Aorta (tissue), 5 donors: ENCODE measurements around the gene SERPINB6. TPM values are rescaled to one million over a fixed set of nuclear protein-coding genes. Genes with fewer than 3 reads are reported as not detected.

Source experiments
- ATAC-seq: fragments of 200-7000 bp; cut with Tn5 transposase; one replicate; pipeline ENCODE4 v1.9.1; 2022; ENCODE audit warnings: moderate library complexity; ENCODE audit not compliant: low FRiP score
- DNase-seq, 2 donors: peaks; one replicate each; pipeline ENCODE4 v3.0.0-alpha.2; 2020
- H3K27ac ChIP-seq, 2 donors: one replicate each; pipeline ENCODE4 v1.5.1; 2013; ENCODE audit warnings: low read length in 2 of 2, mild to moderate bottlenecking in 2 of 2, moderate library complexity in 2 of 2, control low read depth in 1 of 2, inconsistent platforms in 1 of 2, low read depth in 1 of 2
- H3K27me3 ChIP-seq, 2 donors: one replicate each; pipeline ENCODE4 v1.6.1; 2013; ENCODE audit warnings: control low read depth in 1 of 2, low read length in 1 of 2, mild to moderate bottlenecking in 1 of 2, moderate library complexity in 1 of 2; ENCODE audit not compliant: insufficient read depth in 2 of 2, control insufficient read depth in 1 of 2
- H3K36me3 ChIP-seq, 2 donors: one replicate each; pipeline ENCODE4 v1.6.1; 2013; ENCODE audit warnings: control low read depth in 1 of 2, low read length in 1 of 2, mild to moderate bottlenecking in 1 of 2; ENCODE audit not compliant: insufficient read depth in 2 of 2, control insufficient read depth in 1 of 2
- H3K4me1 ChIP-seq, 2 donors: one replicate each; pipeline ENCODE4 v1.6.1; 2013; ENCODE audit warnings: low read length in 2 of 2, control low read depth in 1 of 2, mild to moderate bottlenecking in 1 of 2, moderate library complexity in 1 of 2; ENCODE audit not compliant: insufficient read depth in 2 of 2, control insufficient read depth in 1 of 2
- H3K4me3 ChIP-seq, 2 donors: one replicate each; pipeline ENCODE4 v1.5.1; 2013; ENCODE audit warnings: low read length in 2 of 2, control low read depth in 1 of 2, mild to moderate bottlenecking in 1 of 2
- H3K9me3 ChIP-seq: one replicate; pipeline ENCODE4 v1.6.1; 2013; ENCODE audit warnings: mild to moderate bottlenecking, low read length; ENCODE audit not compliant: control insufficient read depth
- WGBS, 2 donors: extraction: QIAGEN DNeasy Blood & Tissue Kit; methylation state at CpG; one replicate each; pipeline ENCODE4 v1.1.7; 2013; 5-methylcytosine and 5-hydroxymethylcytosine counted together
- intact Hi-C, 2 donors: fragments of 100-400 bp; cut with DNase I; formaldehyde crosslinking; loops; one replicate each; pipeline versions ENCODE4 v1.14.2 to v1.15.0; 2022
- polyA plus RNA-seq, 2 donors: library from polyadenylated mRNA; stranded (reverse); fragments of 200-250 nt; gene quantifications; one replicate each; pipeline ENCODE4 v1.2.3, GENCODE V29; 2013
- total RNA-seq, 2 donors: library from RNA; stranded (reverse); fragmentation: NEBNext Ultra II Directional; extraction: Animal tissue kit (Norgen Biotek cat#: 25700); gene quantifications; one replicate each; pipeline ENCODE4 v1.2.1, GENCODE V29; 2021
- donor health status: healthy with polysubstance abuse.
- donor health status: Bipolar disorder and iron deficiency.
- donor health status: DM: no; HTN: no; CAD: no.
- donor health status: DM: no; HTN: no; CAD: no.
- donor health status: DM: yes; HTN: yes; CAD: no.

SERPINB6 gene
- total and polyA plus RNA-seq, 4 donors, result 111 to 243 (median 153) TPM

DNA sequence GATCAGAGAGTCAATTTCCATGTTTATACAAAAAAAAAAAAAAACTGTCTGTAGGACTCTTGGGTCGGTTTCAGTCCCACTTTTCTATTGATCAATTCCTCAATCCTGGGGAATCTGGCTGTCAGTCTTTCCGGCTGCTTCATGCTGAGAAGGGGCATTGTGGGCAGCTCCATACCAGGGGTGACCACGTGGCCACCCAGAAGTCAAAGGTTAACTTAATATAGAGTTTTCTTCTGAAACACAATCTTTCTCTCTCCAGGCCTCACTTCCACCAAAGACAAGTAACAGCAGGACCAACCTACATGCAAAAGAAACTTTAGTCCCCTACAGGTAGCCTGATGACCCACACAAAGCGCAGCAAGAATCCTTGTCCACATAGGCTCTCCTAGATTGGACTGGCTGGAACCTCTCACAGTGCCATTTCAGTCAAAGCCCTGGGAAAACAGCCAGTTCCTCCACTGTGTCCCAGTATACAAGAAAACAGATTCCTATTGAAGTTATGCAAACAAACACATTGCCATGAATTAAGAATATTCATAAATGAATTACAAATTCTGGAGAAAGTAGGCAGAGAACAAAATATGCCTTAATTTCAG, 49.7 kb downstream of the SERPINB6 start:
- H3K27me3 ChIP-seq, result no peaks in the 10 kb centered on the region
- ATAC-seq, result no peak
- intact Hi-C loops, result no loop called here
- H3K36me3 ChIP-seq, result no peaks in the 10 kb centered on the region
- no peaks in the 10 kb centered on the region for H3K9me3 ChIP-seq
- H3K4me1 ChIP-seq, result no peaks in the 10 kb centered on the region
- no peak overlapping the region for H3K4me3 ChIP-seq
- 85 to 87% methylated on average over 4 of the region's 4 CpGs for WGBS, 2 donors
- no peak overlapping the region for H3K27ac ChIP-seq
- no peak for DNase-seq

DNA sequence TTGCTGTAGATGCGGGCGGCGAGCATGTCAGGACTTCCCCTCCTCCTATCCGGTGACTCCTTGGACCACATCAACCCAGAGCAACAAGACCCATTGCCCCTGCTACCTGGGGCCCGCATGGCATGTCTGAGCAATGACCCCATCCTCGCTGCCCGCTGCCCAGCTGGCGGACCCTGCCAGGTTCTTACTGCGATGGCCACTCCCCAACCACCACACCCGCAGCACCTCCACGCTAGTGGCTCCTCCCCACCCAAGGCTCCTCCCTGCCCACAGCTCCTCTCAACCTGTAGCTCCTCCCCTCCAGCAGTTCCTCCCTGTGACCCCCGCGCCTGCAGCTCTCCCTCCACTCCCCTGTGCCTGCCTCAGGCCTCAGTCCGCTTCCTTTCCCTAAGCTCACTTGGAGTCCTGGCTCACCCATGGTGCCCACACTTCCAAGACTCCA, 50.7 kb downstream of the SERPINB6 start:
- Histone ChIP-seq H3K9me3 (no peaks in the 10 kb centered on the region), H3K27ac (no peak overlapping the region), H3K27me3 (no peaks in the 10 kb centered on the region), H3K36me3 (no peaks in the 10 kb centered on the region), H3K4me1 (no peaks in the 10 kb centered on the region), H3K4me3 (no peak overlapping the region)
- intact Hi-C loops, result no loop called here
- ATAC-seq (no peak), DNase-seq (no peak)
- 92 to 98% methylated on average over 14 of the region's 14 CpGs for WGBS, 2 donors

DNA sequence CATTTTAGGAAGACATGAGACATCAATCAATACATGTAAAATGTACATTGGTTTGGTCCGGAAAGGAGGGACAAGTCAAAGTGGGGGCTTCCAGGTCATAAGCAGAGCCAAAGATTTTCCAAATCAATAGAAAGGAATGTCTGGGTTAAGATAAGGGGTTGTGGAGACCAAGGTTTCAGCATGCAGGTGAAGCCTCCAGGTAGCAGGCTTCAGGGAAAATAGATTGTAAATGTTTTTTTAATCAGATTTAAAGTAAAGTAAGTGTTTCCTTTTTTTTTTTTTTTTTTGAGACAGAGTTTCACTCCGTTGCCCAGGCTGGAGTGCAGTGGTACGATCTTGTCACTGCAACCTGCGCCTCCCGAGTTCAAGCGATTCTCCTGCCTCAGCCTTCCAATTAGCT, 51.5 kb downstream of the SERPINB6 start:
- Histone ChIP-seq H3K27ac (no peak overlapping the region), H3K27me3 (no peaks in the 10 kb centered on the region), H3K4me3 (no peak overlapping the region), H3K4me1 (no peaks in the 10 kb centered on the region), H3K36me3 (no peaks in the 10 kb centered on the region), H3K9me3 (no peaks in the 10 kb centered on the region)
- ATAC-seq (no peak), DNase-seq (no peak)
- WGBS, 2 donors, result 95 to 99% methylated on average over 6 of the region's 6 CpGs
- intact Hi-C loops, result no loop called here

DNA sequence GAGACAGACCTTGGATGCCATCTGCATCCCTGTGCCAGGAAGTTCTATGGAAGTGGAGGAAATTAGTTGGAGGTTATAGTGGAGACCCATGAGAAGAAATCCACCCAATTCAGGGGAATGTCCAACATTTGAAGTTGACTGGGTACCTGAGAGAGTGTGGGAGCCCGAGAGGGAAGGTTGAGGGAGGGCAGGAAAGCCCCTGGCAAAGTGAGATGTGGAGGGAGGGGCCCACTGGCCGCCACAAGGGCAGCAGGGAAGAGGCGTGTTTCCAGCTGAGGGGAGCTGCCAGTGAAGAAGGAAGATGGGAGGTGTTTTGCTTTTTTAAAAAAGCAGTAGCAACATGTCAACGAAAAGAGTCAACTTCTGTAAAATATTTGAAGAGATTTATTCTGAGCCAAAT, 52.0 kb downstream of the SERPINB6 start:
- Histone ChIP-seq H3K4me3 (no peak overlapping the region), H3K4me1 (no peaks in the 10 kb centered on the region), H3K27ac (no peak overlapping the region), H3K9me3 (no peaks in the 10 kb centered on the region), H3K36me3 (no peaks in the 10 kb centered on the region), H3K27me3 (no peaks in the 10 kb centered on the region)
- 80 to 86% methylated on average over 4 of the region's 4 CpGs for WGBS, 2 donors
- DNase-seq (no peak), ATAC-seq (no peak)
- intact Hi-C loops, result no loop called here

DNA sequence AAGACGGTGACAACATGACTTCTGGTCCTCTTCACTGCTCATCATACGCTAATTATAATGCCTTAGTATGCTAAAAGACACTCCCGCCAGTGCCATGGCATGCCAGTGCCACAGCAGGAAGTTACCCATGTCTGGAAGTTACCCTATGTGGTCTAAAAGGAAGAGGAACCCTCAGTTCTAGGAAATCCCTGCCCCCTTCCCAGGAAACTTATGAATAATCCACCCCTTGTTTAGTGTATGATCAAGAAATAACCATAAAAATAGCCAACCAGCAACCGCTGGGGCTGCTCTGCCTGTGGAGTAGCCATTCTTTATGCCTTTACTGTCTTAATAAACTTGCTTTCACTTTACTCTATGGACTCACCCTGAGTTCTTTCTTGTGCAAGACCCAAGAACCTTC, 52.4 kb downstream of the SERPINB6 start:
- 92 to 94% methylated on average over 4 of the region's 4 CpGs for WGBS, 2 donors
- no peak for DNase-seq
- intact Hi-C loops, result no loop called here
- no peak overlapping the region for H3K27ac ChIP-seq
- H3K4me3 ChIP-seq, result no peak overlapping the region
- H3K4me1 ChIP-seq, result no peaks in the 10 kb centered on the region
- H3K27me3 ChIP-seq, result no peaks in the 10 kb centered on the region
- H3K36me3 ChIP-seq, result no peaks in the 10 kb centered on the region
- H3K9me3 ChIP-seq, result no peaks in the 10 kb centered on the region
- ATAC-seq, result no peak

DNA sequence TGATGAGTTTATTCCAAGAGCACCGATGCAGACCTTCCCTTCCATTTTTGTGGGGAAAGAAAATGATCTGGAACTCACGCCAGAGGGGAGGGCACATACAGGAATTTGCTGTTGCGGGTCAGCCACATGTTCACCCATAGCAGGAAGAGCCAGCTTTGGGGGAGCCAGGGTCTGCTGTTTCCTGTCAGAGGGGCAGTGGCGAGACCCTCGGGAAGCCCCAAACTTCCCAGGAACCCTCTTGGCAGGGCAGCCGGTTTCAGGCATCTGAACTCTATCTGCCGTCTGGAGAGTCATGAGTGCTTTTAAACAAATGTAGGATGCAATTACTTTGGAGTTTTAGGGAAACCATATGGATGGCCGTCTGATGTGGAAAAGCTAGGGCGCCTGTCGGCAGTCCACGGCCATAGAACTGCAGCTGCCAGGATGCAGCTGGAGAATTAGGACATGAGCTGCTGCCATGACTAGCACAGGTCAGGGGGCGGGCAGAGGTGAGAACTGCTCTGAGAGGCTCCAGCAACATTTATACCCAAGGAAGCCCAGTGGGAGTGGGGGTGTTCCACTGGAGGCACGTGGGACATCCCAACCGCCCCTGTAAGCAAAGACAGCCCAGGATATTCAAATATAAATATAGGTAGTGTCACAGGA, 53.4 kb downstream of the SERPINB6 start:
- Histone ChIP-seq H3K36me3 (no peaks in the 10 kb centered on the region), H3K9me3 (no peaks in the 10 kb centered on the region), H3K4me3 (no peak overlapping the region), H3K4me1 (no peaks in the 10 kb centered on the region), H3K27me3 (no peaks in the 10 kb centered on the region), H3K27ac (no peak overlapping the region)
- intact Hi-C loops, result no loop called here
- WGBS, 2 donors, result 80 to 82% methylated on average over 14 of the region's 14 CpGs
- DNase-seq, result no peak
- no peak for ATAC-seq

DNA sequence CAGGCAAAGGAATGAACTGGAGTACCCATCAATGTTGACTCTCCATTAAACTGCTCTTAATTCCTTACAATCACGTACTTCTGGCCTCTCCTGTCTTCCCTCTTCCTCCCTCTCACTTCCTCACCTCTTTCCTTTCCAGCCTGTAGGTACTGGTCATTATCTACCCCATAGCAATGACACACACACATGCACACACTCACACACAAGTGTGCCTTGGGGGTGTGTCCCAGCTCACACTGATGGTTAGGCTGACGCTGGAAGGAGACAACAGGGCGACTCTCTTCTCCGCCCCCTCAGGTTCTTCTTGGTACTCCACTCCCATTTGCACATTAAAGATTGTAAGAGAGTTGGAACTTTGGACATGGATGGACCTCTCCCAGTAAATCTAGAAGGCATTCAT, 54.3 kb downstream of the SERPINB6 start:
- WGBS, 2 donors, result 82 to 95% methylated on average over 4 of the region's 4 CpGs
- Histone ChIP-seq H3K27ac (no peak overlapping the region), H3K27me3 (no peaks in the 10 kb centered on the region), H3K9me3 (no peaks in the 10 kb centered on the region), H3K4me1 (no peaks in the 10 kb centered on the region), H3K36me3 (no peaks in the 10 kb centered on the region), H3K4me3 (no peak overlapping the region)
- DNase-seq (no peak), ATAC-seq (no peak)
- intact Hi-C loops, result no loop called here

DNA sequence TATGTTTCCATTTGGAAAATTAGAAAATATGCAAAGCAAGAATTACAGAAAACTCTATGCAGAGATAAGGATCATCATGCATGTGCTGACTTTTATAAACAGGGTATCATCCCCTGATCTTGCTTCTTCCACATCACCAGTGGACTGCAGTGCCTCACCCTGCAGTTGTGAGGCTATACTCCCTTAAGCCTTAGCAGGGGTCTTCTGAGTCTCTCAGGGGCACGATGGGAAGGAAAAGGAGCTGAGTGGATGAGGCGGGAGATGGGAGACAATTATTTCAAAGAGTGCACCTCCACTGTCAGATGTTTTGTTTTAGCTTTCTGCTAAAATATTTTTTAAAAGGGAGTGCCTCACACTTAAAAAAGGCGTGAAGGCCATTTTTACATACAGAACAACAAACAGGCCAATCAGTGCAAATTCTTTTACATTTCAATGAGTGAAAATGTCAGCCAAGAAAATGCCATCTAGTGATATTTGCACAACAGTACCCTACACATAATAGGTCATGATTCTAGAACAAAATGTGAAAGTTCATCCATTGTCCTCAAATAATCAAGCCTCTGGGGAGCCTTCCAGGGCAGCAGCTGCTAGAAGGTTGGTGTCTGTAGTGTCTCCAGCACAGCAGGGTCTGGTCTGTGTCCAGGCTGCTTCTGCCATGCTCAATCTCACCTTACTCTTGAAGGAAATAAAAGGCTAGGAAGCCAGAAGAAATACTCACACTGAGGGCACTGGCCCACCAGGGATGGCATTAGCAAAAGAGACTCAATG, 55.0 kb downstream of the SERPINB6 start:
- intact Hi-C loops, result no loop called here
- H3K36me3 ChIP-seq, result no peaks in the 10 kb centered on the region
- ATAC-seq (no peak), DNase-seq (no peak)
- H3K4me1 ChIP-seq, result no peaks in the 10 kb centered on the region
- no peaks in the 10 kb centered on the region for H3K27me3 ChIP-seq
- no peak overlapping the region for H3K27ac ChIP-seq
- 79 to 82% methylated on average over 3 of the region's 3 CpGs for WGBS, 2 donors
- no peak overlapping the region for H3K4me3 ChIP-seq
- no peaks in the 10 kb centered on the region for H3K9me3 ChIP-seq

DNA sequence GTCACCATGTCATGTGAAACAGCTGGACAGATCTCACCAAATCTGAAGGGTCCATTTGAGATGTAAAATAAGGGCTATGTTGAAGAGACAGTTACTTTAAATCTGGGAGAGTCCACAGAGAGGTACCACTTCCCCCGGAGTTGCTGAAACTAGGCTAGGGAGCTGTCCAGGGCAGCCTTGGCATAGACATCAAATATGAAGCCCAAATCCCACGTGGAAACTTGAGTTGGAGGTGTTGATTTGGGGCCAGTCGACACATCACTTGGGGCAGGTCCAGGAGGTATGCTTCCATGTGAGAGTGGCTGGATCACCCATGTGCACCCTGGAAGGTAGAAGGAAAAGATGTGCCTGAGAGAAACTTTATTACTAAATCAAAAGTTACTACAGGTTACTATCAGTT, 56.2 kb downstream of the SERPINB6 start:
- Histone ChIP-seq H3K4me3 (no peak overlapping the region), H3K9me3 (no peaks in the 10 kb centered on the region), H3K27ac (no peak overlapping the region), H3K27me3 (no peaks in the 10 kb centered on the region), H3K4me1 (no peaks in the 10 kb centered on the region), H3K36me3 (no peaks in the 10 kb centered on the region)
- intact Hi-C loops, result no loop called here
- DNase-seq (no peak), ATAC-seq (no peak)
- WGBS, 2 donors, result 62 to 71% methylated on average over 3 of the region's 3 CpGs
